GM12878 (cell line): ENCODE results near the gene STK17A. TPM values are rescaled to one million over a fixed set of nuclear protein-coding genes. Genes with fewer than 3 reads are reported as not detected.

ENCODE experiments used
- BHLHE40 ChIP-seq, 2 experiments: fragments of 450-650 bp in 1 of 2; IDR thresholded peaks; 2 replicates each; pipeline ENCODE4 v1.6.1; 2011 to 2017; ENCODE audit warnings: low read depth in 2 of 2, borderline replicate concordance in 1 of 2, improper control_type of control experiment in 1 of 2, low read length in 1 of 2, mild to moderate bottlenecking in 1 of 2
- BRCA1 ChIP-seq: IDR thresholded peaks from 2 replicates; pipeline ENCODE4 v1.6.1; 2011; ENCODE audit warnings: low read depth, low read length, improper control_type of control experiment
- FOS ChIP-seq: IDR thresholded peaks from 3 replicates; pipeline ENCODE4 v1.6.1; 2011; ENCODE audit warnings: borderline replicate concordance; ENCODE audit not compliant: insufficient read length; ENCODE audit errors: extremely low read depth
- FOXK2 ChIP-seq: fragments of 450-650 bp; IDR thresholded peaks from 2 replicates; pipeline ENCODE4 v1.6.1; 2017; ENCODE audit warnings: mild to moderate bottlenecking, moderate library complexity
- GATAD2B ChIP-seq: fragments of 450-650 bp; conservative IDR thresholded peaks from 2 replicates; pipeline ENCODE4 v1.6.1; 2017; ENCODE audit warnings: low read depth, mild to moderate bottlenecking, moderate library complexity
- IRF4 ChIP-seq: IDR thresholded peaks from 2 replicates; pipeline ENCODE4 v1.6.1; 2011; ENCODE audit warnings: low read depth, low read length
- LARP7 ChIP-seq: fragments of 450-650 bp; IDR thresholded peaks from 2 replicates; pipeline ENCODE4 v1.6.1; 2017; ENCODE audit warnings: mild to moderate bottlenecking
- NFYA ChIP-seq: IDR thresholded peaks from 2 replicates; pipeline ENCODE4 v1.6.1; 2011; ENCODE audit warnings: low read depth, mild to moderate bottlenecking, low read length, improper control_type of control experiment, borderline replicate concordance
- RB1 ChIP-seq: fragments of 450-650 bp; formaldehyde crosslinking; IDR thresholded peaks from 2 replicates; pipeline ENCODE4 v1.6.1; 2017; ENCODE audit warnings: mild to moderate bottlenecking, borderline replicate concordance
- SMAD1 ChIP-seq: fragments of 450-650 bp; IDR thresholded peaks from 2 replicates; pipeline ENCODE4 v1.6.1; 2018; ENCODE audit warnings: mild to moderate bottlenecking, low read depth; ENCODE audit not compliant: partially characterized antibody
- SMARCA5 ChIP-seq: fragments of 450-650 bp; IDR thresholded peaks from 2 replicates; pipeline ENCODE4 v1.6.1; 2017; ENCODE audit warnings: mild to moderate bottlenecking
- SPI1 ChIP-seq: IDR thresholded peaks from 2 replicates; pipeline ENCODE4 v1.6.1; 2011; ENCODE audit warnings: low read depth, mild to moderate bottlenecking, low read length, moderate library complexity, borderline replicate concordance; ENCODE audit not compliant: insufficient read depth
- SREBF2 ChIP-seq: IDR thresholded peaks from 2 replicates; pipeline ENCODE4 v1.6.1; 2012; ENCODE audit warnings: mild to moderate bottlenecking, low read length
- ZNF24 ChIP-seq: fragments of 450-650 bp; IDR thresholded peaks from 2 replicates; pipeline ENCODE4 v1.6.1; 2017; ENCODE audit warnings: antibody characterized with exemption, mild to moderate bottlenecking
- polyA plus RNA-seq, 11 experiments: library from polyadenylated mRNA; depleted of rRNA in 4 of 11; unstranded in 6 of 11; stranded (reverse) in 5 of 11; fragments of >200 nt; fragmentation: Nextera tagmentation in 4 of 11; fragmentation: Illumina TruSeq in 1 of 11; extraction: Ambion mirVana in 4 of 11; extraction: Trizol in 1 of 11; gene quantifications; 1 replicate in 1 of 11; 2 replicates in 10 of 11; pipeline versions ENCODE4 v1.2.1 to v1.2.3, GENCODE V29; 2011 to 2016; ENCODE audit warnings: inconsistent platforms in 2 of 11, missing spikeins in 2 of 11, low read depth in 1 of 11
- total RNA-seq, 4 experiments: library from RNA; depleted of rRNA in 3 of 4; stranded (reverse); fragments of >200 nt in 3 of 4; fragmentation: Illumina TruSeq in 1 of 4; extraction: Trizol in 1 of 4; gene quantifications; 2 replicates each; pipeline versions ENCODE4 v1.2.1 to v1.2.3, GENCODE V29; 2013 to 2021
- TF ChIP-seq, protein P1 (sequence below): fragments of 450-650 bp; IDR thresholded peaks from 2 replicates; pipeline ENCODE4 v1.6.1; 2017; ENCODE audit warnings: antibody characterized with exemption, mild to moderate bottlenecking, moderate library complexity
- TF ChIP-seq, protein P2 (sequence below): IDR thresholded peaks from 2 replicates; pipeline ENCODE4 v1.6.1; 2012; ENCODE audit warnings: low read depth, low read length, improper control_type of control experiment
- TF ChIP-seq, protein P3 (sequence below): fragments of 450-650 bp; IDR thresholded peaks from 2 replicates; pipeline ENCODE4 v1.6.1; 2018; ENCODE audit warnings: mild to moderate bottlenecking, low read depth, moderate library complexity; ENCODE audit not compliant: partially characterized antibody
- TF ChIP-seq, protein P4 (sequence below): IDR thresholded peaks from 2 replicates; pipeline ENCODE4 v1.6.1; 2012; ENCODE audit warnings: low read depth, low read length, improper control_type of control experiment
- TF ChIP-seq, protein P5 (sequence below): fragments of 150-350 bp; IDR thresholded peaks from 2 replicates; pipeline ENCODE4 v1.6.1; 2016; ENCODE audit warnings: low read depth, low read length

STK17A gene
- total and polyA plus RNA-seq, 10 of the 15 experiments (the other 5 are each of a cell fraction or from before 2014, with no cell fraction given) = 18.5 to 91.6 (median 70.8) TPM

DNA sequence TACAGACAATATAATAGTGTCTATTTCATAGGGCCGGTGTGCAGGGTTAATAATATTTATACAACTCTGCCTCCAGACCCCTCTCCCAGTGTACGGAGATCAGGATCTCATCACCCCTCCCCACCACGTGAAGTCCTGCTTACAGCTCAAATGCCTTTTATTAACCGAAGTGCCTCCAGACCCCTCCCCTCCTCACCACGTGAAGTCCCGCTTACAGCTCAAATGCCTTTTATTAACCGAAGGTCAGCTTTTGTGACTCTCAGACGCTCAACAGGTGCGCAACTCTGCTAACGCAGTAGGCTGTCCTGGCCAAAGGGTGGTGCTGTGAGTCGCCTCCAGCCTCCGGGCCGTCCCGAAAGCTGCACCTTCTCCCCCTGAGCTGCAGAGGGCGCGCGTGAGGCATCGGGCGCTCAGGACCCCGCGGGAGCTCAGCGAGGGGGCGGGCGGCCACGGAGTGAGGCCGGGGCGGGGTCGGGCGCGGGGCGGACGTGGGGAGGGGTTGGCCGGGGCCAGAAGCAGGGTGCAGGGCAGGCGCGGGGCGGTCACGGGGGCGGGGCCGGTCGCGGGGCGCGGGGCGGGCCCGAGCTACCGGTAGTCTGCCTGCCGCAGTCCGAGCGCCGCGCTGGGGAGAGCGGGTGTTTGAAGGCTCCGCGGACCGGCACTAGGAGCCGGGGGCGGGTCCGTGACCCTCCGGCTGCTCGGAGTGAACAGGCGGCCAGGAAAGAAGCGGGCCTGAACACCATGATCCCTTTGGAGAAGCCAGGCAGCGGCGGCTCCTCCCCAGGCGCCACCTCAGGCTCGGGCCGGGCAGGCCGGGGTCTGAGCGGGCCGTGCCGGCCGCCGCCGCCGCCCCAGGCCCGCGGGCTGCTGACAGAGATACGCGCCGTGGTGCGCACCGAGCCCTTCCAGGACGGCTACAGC, at the start of gene STK17A (continued):
- TF ChIP-seq NFYA (no peak), BHLHE40 (IDR thresholded peaks at IDR 0.05; ENCODE audit: borderline replicate concordance in 1 of 2, low read depth in 2 of 2, low read length in 1 of 2) (peak; percentile 21 to 57; a peak in 2 of 4 replicates), SMARCA5 (peak; percentile 97), ZNF24 (no peak), FOXK2 (no peak), SMAD1 (no peak), GATAD2B (no peak), BRCA1 (no peak), SPI1 (no peak), IRF4 (no peak), SREBF2 (no peak), FOS (no peak), RB1 (no peak), LARP7 (peak; percentile 99)
- TF ChIP-seq, protein P1, sequence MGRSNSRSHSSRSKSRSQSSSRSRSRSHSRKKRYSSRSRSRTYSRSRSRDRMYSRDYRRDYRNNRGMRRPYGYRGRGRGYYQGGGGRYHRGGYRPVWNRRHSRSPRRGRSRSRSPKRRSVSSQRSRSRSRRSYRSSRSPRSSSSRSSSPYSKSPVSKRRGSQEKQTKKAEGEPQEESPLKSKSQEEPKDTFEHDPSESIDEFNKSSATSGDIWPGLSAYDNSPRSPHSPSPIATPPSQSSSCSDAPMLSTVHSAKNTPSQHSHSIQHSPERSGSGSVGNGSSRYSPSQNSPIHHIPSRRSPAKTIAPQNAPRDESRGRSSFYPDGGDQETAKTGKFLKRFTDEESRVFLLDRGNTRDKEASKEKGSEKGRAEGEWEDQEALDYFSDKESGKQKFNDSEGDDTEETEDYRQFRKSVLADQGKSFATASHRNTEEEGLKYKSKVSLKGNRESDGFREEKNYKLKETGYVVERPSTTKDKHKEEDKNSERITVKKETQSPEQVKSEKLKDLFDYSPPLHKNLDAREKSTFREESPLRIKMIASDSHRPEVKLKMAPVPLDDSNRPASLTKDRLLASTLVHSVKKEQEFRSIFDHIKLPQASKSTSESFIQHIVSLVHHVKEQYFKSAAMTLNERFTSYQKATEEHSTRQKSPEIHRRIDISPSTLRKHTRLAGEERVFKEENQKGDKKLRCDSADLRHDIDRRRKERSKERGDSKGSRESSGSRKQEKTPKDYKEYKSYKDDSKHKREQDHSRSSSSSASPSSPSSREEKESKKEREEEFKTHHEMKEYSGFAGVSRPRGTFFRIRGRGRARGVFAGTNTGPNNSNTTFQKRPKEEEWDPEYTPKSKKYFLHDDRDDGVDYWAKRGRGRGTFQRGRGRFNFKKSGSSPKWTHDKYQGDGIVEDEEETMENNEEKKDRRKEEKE = 0 out of 2 replicates have a peak, but pooled peaks have one; percentile 56
- TF ChIP-seq, protein P2, sequence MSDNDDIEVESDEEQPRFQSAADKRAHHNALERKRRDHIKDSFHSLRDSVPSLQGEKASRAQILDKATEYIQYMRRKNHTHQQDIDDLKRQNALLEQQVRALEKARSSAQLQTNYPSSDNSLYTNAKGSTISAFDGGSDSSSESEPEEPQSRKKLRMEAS = no peak
- TF ChIP-seq, protein P3, sequence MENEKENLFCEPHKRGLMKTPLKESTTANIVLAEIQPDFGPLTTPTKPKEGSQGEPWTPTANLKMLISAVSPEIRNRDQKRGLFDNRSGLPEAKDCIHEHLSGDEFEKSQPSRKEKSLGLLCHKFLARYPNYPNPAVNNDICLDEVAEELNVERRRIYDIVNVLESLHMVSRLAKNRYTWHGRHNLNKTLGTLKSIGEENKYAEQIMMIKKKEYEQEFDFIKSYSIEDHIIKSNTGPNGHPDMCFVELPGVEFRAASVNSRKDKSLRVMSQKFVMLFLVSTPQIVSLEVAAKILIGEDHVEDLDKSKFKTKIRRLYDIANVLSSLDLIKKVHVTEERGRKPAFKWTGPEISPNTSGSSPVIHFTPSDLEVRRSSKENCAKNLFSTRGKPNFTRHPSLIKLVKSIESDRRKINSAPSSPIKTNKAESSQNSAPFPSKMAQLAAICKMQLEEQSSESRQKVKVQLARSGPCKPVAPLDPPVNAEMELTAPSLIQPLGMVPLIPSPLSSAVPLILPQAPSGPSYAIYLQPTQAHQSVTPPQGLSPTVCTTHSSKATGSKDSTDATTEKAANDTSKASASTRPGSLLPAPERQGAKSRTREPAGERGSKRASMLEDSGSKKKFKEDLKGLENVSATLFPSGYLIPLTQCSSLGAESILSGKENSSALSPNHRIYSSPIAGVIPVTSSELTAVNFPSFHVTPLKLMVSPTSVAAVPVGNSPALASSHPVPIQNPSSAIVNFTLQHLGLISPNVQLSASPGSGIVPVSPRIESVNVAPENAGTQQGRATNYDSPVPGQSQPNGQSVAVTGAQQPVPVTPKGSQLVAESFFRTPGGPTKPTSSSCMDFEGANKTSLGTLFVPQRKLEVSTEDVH = no peak
- TF ChIP-seq, protein P4, sequence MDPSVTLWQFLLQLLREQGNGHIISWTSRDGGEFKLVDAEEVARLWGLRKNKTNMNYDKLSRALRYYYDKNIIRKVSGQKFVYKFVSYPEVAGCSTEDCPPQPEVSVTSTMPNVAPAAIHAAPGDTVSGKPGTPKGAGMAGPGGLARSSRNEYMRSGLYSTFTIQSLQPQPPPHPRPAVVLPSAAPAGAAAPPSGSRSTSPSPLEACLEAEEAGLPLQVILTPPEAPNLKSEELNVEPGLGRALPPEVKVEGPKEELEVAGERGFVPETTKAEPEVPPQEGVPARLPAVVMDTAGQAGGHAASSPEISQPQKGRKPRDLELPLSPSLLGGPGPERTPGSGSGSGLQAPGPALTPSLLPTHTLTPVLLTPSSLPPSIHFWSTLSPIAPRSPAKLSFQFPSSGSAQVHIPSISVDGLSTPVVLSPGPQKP = no peak
- TF ChIP-seq, protein P5, sequence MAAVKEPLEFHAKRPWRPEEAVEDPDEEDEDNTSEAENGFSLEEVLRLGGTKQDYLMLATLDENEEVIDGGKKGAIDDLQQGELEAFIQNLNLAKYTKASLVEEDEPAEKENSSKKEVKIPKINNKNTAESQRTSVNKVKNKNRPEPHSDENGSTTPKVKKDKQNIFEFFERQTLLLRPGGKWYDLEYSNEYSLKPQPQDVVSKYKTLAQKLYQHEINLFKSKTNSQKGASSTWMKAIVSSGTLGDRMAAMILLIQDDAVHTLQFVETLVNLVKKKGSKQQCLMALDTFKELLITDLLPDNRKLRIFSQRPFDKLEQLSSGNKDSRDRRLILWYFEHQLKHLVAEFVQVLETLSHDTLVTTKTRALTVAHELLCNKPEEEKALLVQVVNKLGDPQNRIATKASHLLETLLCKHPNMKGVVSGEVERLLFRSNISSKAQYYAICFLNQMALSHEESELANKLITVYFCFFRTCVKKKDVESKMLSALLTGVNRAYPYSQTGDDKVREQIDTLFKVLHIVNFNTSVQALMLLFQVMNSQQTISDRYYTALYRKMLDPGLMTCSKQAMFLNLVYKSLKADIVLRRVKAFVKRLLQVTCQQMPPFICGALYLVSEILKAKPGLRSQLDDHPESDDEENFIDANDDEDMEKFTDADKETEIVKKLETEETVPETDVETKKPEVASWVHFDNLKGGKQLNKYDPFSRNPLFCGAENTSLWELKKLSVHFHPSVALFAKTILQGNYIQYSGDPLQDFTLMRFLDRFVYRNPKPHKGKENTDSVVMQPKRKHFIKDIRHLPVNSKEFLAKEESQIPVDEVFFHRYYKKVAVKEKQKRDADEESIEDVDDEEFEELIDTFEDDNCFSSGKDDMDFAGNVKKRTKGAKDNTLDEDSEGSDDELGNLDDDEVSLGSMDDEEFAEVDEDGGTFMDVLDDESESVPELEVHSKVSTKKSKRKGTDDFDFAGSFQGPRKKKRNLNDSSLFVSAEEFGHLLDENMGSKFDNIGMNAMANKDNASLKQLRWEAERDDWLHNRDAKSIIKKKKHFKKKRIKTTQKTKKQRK = no peak
